GM19351 (cell line): Measurements from ENCODE around the gene ZNF541.
"Not testable (repeated sequence)": the region's sequence is repeated elsewhere in the genome, so short reads cannot be mapped to it uniquely, and the experiment has no call there.

Experiments
- ATAC-seq: cut with Tn5 transposase; IDR thresholded peaks from one replicate; pipeline ENCODE4 v1.9.1; 2021; ENCODE audit warnings: mild to moderate bottlenecking, moderate library complexity; ENCODE audit not compliant: unreplicated experiment

The ZNF541 gene

GRCh38 chr19:47599671-47600245, 26.8 kb upstream of the ZNF541 start:
- ATAC-seq, result not testable (repeated sequence)

GRCh38 chr19:47598407-47599349, 25.7 kb upstream of the ZNF541 start:
- no peak for ATAC-seq

GRCh38 chr19:47595944-47596343, 23.0 kb upstream of the ZNF541 start:
- no peak for ATAC-seq

- no peak for ATAC-seq
Observed at GRCh38 chr19:47593860-47594259, 20.9 kb upstream of the ZNF541 start.

- ATAC-seq, result no peak
Observed at GRCh38 chr19:47589824-47590223, 16.9 kb upstream of the ZNF541 start.

GRCh38 chr19:47587295-47587694, 14.3 kb upstream of the ZNF541 start:
- no peak for ATAC-seq

- not testable (repeated sequence) for ATAC-seq
Observed at GRCh38 chr19:47583161-47583560, 10.2 kb upstream of the ZNF541 start.

- ATAC-seq, result no peak
Observed at GRCh38 chr19:47582320-47582909, 9.5 kb upstream of the ZNF541 start.

- ATAC-seq, result no peak
Observed at GRCh38 chr19:47581605-47582319, 8.8 kb upstream of the ZNF541 start.

- no peak for ATAC-seq
Observed at GRCh38 chr19:47580397-47580796, 7.4 kb upstream of the ZNF541 start.

GRCh38 chr19:47572635-47573034, 313 bp downstream of the ZNF541 start:
- no peak for ATAC-seq

- no peak for ATAC-seq
Observed at GRCh38 chr19:47569331-47569730, 3.6 kb downstream of the ZNF541 start.

- ATAC-seq, result no peak
Observed at GRCh38 chr19:47564081-47564480, 8.9 kb downstream of the ZNF541 start.

- ATAC-seq, result no peak
Observed at GRCh38 chr19:47561440-47562057, 11.4 kb downstream of the ZNF541 start.

- ATAC-seq, result no peak
Observed at GRCh38 chr19:47560999-47561398, 11.9 kb downstream of the ZNF541 start.

- ATAC-seq, result no peak
Observed at GRCh38 chr19:47550129-47550528, 22.8 kb downstream of the ZNF541 start.

GRCh38 chr19:47549261-47549862, 23.6 kb downstream of the ZNF541 start:
- ATAC-seq, result no peak

GRCh38 chr19:47547199-47547598, 25.7 kb downstream of the ZNF541 start:
- ATAC-seq, result no peak

- ATAC-seq, result no peak
Observed at GRCh38 chr19:47545061-47545948, 27.6 kb downstream of the ZNF541 start.
